Activated CD4-positive, alpha-beta T cell treated with anti-CD3 and anti-CD28 coated beads for 1 hour (primary cell): ENCODE data around the gene NRP2.

Experiments used
- DNase-seq: peaks from one replicate; pipeline ENCODE4 v3.0.0-alpha.2; 2020

Gene NRP2

GRCh38 chr2:205682239-205682970 lies at the start of gene NRP2:
Gene NRP2, plus strand, starts transcription at chr2:205682501. Its CDS starts 790 bp downstream, at chr2:205683291.
- DNase-seq = peak; percentile 19

- no peak for DNase-seq
These were observed 48.3 kb upstream of the NRP2 start for GRCh38 chr2:205633994-205634393.

GRCh38 chr2:205636549-205637319 lies 45.6 kb upstream of the NRP2 start:
- no peak for DNase-seq

GRCh38 chr2:205637320-205637602 lies 45.0 kb upstream of the NRP2 start:
- no peak for DNase-seq

GRCh38 chr2:205637779-205638503 lies 44.4 kb upstream of the NRP2 start:
- DNase-seq = no peak

GRCh38 chr2:205640716-205641115 lies 41.6 kb upstream of the NRP2 start:
- DNase-seq = no peak

- DNase-seq = no peak
These were observed 39.5 kb upstream of the NRP2 start for GRCh38 chr2:205642599-205643356.

GRCh38 chr2:205643391-205643885 lies 38.9 kb upstream of the NRP2 start:
- no peak for DNase-seq

- no peak for DNase-seq
These were observed 38.3 kb upstream of the NRP2 start for GRCh38 chr2:205644018-205644417.

- DNase-seq = no peak
These were observed 35.6 kb upstream of the NRP2 start for GRCh38 chr2:205646680-205647079.

GRCh38 chr2:205650450-205650849 lies 31.9 kb upstream of the NRP2 start:
- DNase-seq = no peak

- DNase-seq = no peak
These were observed 31.4 kb upstream of the NRP2 start for GRCh38 chr2:205650931-205651330.

GRCh38 chr2:205651719-205652118 lies 30.6 kb upstream of the NRP2 start:
- DNase-seq = no peak

- no peak for DNase-seq
These were observed 27.3 kb upstream of the NRP2 start for GRCh38 chr2:205654878-205655605.

- no peak for DNase-seq
These were observed 26.4 kb upstream of the NRP2 start for GRCh38 chr2:205655779-205656456.

- DNase-seq = no peak
These were observed 25.8 kb upstream of the NRP2 start for GRCh38 chr2:205656461-205656860.

GRCh38 chr2:205656941-205657340 lies 25.4 kb upstream of the NRP2 start:
- DNase-seq = no peak

- no peak for DNase-seq
These were observed 24.7 kb upstream of the NRP2 start for GRCh38 chr2:205657579-205657978.

GRCh38 chr2:205658068-205658467 lies 24.2 kb upstream of the NRP2 start:
- DNase-seq = no peak

GRCh38 chr2:205658572-205658971 lies 23.7 kb upstream of the NRP2 start:
- no peak for DNase-seq

GRCh38 chr2:205659922-205660321 lies 22.4 kb upstream of the NRP2 start:
- DNase-seq = no peak
